Neutrophil (primary cell): ENCODE results near the gene TMIE.
A peak's percentile ranks its signal among the peaks of the same experiment; 100 is the strongest.

Source experiments
- H3K27ac ChIP-seq: fragments of 200-600 bp; sonication (generic); 2 replicates; pipeline ENCODE4 v1.5.1; 2016; ENCODE audit warnings: mild to moderate bottlenecking, moderate library complexity
- H3K27me3 ChIP-seq: fragments of 200-600 bp; sonication (generic); 2 replicates; pipeline ENCODE4 v1.6.0; 2016; ENCODE audit warnings: mild to moderate bottlenecking
- H3K36me3 ChIP-seq: fragments of 200-600 bp; sonication (generic); 2 replicates; pipeline ENCODE4 v1.5.1; 2017
- H3K4me1 ChIP-seq, 2 experiments: fragments of 200-600 bp in 1 of 2; sonication (generic) in 1 of 2; 1 replicate in 1 of 2; 2 replicates in 1 of 2; pipeline versions ENCODE4 v1.5.1 to v1.6.1; 2013 to 2016; ENCODE audit warnings: low read depth in 1 of 2, low read length in 1 of 2, mild to moderate bottlenecking in 1 of 2, moderate library complexity in 1 of 2; ENCODE audit not compliant: control insufficient read depth in 1 of 2, insufficient read depth in 1 of 2
- H3K4me3 ChIP-seq, 2 experiments: fragments of 200-600 bp in 1 of 2; sonication (generic) in 1 of 2; 1 replicate in 1 of 2; 2 replicates in 1 of 2; pipeline ENCODE4 v1.5.1; 2013 to 2016; ENCODE audit warnings: low read depth in 1 of 2, low read length in 1 of 2, mild to moderate bottlenecking in 1 of 2, moderate library complexity in 1 of 2
- H3K9me3 ChIP-seq: fragments of 200-600 bp; sonication (generic); 2 replicates; pipeline ENCODE4 v1.5.1; 2016
- TF ChIP-seq, protein P1 (sequence below): fragments of 200-600 bp; sonication (generic); IDR thresholded peaks from 2 replicates; pipeline ENCODE4 v1.5.1; 2016; ENCODE audit warnings: antibody characterized with exemption

Gene TMIE

DNA sequence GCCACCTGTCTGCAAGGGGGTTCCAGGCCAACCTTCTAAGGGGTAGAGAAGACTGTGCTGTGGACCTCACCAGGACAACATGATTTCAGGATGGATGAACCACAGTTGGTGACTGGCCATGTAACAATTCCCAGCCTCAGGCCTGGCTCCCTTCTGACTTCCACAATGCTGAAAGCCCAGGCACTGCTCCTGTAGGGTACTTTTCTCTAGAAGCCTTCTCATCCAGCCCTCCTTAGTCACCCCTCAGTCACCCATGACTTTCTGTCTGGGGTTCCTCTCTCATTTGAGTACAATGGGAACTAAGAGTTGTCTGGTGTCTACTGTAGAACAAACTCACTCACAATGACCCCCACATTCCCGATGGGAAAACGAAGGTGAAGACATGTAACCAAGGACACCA lies 16.3 kb upstream of the TMIE start:
- Histone ChIP-seq H3K27me3 (no peaks in the 10 kb centered on the region), H3K4me1 (no peaks in the 10 kb centered on the region), H3K4me3 (no peak overlapping the region), H3K27ac (no peak overlapping the region), H3K9me3 (no peaks in the 10 kb centered on the region), H3K36me3 (no peaks in the 10 kb centered on the region)
- TF ChIP-seq, protein P1, sequence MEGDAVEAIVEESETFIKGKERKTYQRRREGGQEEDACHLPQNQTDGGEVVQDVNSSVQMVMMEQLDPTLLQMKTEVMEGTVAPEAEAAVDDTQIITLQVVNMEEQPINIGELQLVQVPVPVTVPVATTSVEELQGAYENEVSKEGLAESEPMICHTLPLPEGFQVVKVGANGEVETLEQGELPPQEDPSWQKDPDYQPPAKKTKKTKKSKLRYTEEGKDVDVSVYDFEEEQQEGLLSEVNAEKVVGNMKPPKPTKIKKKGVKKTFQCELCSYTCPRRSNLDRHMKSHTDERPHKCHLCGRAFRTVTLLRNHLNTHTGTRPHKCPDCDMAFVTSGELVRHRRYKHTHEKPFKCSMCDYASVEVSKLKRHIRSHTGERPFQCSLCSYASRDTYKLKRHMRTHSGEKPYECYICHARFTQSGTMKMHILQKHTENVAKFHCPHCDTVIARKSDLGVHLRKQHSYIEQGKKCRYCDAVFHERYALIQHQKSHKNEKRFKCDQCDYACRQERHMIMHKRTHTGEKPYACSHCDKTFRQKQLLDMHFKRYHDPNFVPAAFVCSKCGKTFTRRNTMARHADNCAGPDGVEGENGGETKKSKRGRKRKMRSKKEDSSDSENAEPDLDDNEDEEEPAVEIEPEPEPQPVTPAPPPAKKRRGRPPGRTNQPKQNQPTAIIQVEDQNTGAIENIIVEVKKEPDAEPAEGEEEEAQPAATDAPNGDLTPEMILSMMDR, result no peak

DNA sequence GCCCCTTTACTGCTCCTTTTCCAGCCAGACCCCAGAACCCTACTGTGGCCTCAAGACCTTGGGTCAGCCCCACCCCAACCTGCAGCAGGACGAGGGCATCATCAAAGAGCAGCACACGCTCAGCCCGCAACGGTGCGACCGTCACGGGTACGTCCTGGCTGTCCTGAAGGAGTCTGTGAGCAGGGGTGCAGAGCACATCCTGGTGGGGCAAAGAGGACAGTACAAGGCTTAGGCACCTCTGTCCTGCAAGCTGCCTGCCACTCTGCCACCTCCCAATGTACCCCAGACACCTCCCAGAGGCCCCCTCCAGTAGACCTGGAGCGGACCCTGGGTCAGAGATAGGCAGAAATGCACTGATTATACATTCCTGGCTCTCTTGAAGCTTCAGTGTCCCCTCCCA lies 15.7 kb upstream of the TMIE start:
- peaks cover 3% of the 10 kb centered on the region for H3K27me3 ChIP-seq
- H3K36me3 ChIP-seq, result no peaks in the 10 kb centered on the region
- no peak overlapping the region for H3K27ac ChIP-seq
- H3K4me1 ChIP-seq, result no peaks in the 10 kb centered on the region
- H3K9me3 ChIP-seq, result no peaks in the 10 kb centered on the region
- TF ChIP-seq, protein P1, result no peak
- H3K4me3 ChIP-seq, result no peak overlapping the region

DNA sequence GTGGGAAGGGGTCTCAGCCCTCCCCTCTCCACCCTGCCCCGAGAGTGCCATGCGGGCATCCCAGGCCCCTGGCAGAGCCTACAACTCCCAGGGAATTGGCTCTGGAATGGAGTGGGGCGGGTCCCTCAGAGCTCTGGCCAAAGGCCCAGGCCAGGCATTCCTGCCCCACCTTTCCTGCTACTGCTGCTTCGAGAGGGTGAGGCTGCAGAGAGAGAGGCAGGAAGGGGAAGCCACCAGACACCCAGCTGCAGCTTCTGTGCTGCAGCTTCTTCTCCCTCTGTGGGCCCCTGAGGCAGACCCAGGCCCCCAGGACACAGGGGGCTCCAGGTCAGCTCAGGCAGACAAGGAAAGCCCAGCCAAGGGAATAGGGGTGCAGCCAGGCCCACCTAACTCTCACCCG lies 10.4 kb upstream of the TMIE start:
- peaks cover 48% of the 10 kb centered on the region for H3K27me3 ChIP-seq
- no peak overlapping the region for H3K4me3 ChIP-seq
- no peaks in the 10 kb centered on the region for H3K9me3 ChIP-seq
- TF ChIP-seq, protein P1, result no peak
- H3K27ac ChIP-seq, result no peak overlapping the region
- H3K4me1 ChIP-seq, result peaks cover 25 to 26% of the 10 kb centered on the region in 2 experiments
- H3K36me3 ChIP-seq, result no peaks in the 10 kb centered on the region

DNA sequence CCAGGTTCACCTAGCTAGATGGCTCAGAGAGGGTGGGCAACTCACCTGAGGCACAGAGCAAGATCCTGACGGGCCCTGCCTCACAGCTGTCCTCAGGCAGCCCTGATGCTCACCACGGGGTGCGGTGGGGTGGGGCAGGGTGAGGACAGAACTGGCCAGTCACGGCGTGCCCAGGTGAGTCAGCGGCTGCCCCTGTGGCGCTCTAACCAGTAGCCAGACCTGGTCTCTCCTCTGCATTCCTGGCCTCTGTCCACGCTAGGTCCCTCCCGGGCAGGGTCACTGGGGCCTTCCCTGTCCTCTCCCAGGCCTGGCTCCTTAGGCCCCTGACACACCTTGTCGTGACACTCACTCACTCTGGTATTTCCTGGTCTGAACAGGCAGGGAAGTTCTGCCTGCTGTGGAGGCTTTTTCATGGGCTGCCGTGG lies 8.6 kb upstream of the TMIE start:
- TF ChIP-seq, protein P1, result no peak
- H3K4me3 ChIP-seq, result peak overlapping the region in 1 of 2 experiments; percentile 60
- peaks cover 30 to 31% of the 10 kb centered on the region in 2 experiments for H3K4me1 ChIP-seq
- H3K27me3 ChIP-seq, result peaks cover 48% of the 10 kb centered on the region
- H3K27ac ChIP-seq, result no peak overlapping the region
- no peaks in the 10 kb centered on the region for H3K9me3 ChIP-seq
- no peaks in the 10 kb centered on the region for H3K36me3 ChIP-seq

DNA sequence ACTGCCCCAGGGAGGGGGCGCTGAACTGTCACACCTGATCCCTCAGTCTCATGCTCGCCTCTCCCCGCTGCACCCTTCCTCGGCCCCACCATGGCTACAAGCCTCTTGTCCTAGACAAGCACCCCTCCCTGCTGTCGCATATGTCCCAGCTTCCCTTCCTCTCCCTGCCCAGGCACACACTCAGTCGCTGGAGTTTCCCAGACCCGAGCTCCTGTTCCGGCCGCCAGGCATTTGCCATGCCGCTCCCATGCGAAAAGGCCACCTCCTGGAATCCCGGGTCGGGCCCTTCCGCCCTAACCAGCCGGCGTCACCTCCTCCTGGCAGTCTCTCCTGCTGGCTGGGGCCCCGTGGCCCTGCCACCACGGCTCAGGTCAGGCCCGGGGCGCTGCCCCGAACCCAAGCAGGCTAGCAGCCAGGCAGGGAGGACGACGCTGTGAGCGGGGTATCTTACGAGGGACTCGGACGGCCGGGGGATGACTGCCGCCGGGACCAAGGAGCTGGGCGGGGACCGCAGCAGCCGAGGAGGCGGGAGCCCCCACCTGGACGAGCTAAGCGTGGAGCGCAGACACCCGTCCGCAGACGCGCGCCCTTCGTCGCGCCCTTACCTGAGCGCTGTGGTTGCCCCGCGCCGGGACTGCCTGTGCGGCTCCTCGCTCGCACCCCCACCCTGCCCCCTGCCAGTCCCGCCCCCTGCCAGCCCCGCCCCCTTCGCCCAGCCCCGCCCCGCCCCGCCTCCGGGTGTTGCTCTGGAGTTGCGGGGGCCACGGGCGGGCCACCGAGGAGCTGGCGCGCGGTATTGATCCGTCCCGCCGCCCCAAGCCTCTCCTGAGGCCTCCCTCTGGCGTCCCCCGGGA lies 7.9 kb upstream of the TMIE start, which contains the start of gene ALS2CL:
Gene ALS2CL, minus strand, starts transcription at position 642 of the 854 bp plus-strand sequence. CDS start 4,239 bp downstream, outside the sequence.
- TF ChIP-seq, protein P1, result no peak
- no peak within 1 kb of the TSS for H3K27ac ChIP-seq
- H3K27me3 ChIP-seq, result peaks cover 48% of the 10 kb centered on the region
- peak within 1 kb of the TSS; percentile 60 to 67 for H3K4me3 ChIP-seq
- peaks cover 30 to 31% of the 10 kb centered on the region in 2 experiments for H3K4me1 ChIP-seq
- no peaks in the 10 kb centered on the region for H3K36me3 ChIP-seq
- H3K9me3 ChIP-seq, result no peaks in the 10 kb centered on the region
